PFSK-1 (cell line): ENCODE results near the gene ITGAX.

Experiments
- FOXP2 ChIP-seq: optimal IDR thresholded peaks from 2 replicates; pipeline ENCODE3; 2011; ENCODE audit warnings: borderline replicate concordance, control low read depth, inconsistent platforms; ENCODE audit not compliant: insufficient read depth; ENCODE audit errors: extremely low read length, extremely low read depth
- POLR2AphosphoS5 ChIP-seq: IDR thresholded peaks from 2 replicates; pipeline ENCODE4 v1.6.1; 2012; ENCODE audit warnings: low read depth, mild to moderate bottlenecking, control low read depth, low read length, moderate library complexity
- SIN3A ChIP-seq: IDR thresholded peaks from 2 replicates; pipeline ENCODE4 v1.6.1; 2012; ENCODE audit warnings: mild to moderate bottlenecking, low read length, moderate library complexity, borderline replicate concordance; ENCODE audit not compliant: insufficient read depth
- TAF1 ChIP-seq: IDR thresholded peaks from 2 replicates; pipeline ENCODE4 v1.6.1; 2012; ENCODE audit warnings: low read length, control low read depth, borderline replicate concordance; ENCODE audit not compliant: insufficient read depth
- TF ChIP-seq, protein P1 (sequence below), 2 experiments: IDR thresholded peaks; 2 replicates each; pipeline versions ENCODE4 v1.6.1 to v1.8.0; 2011 to 2012; ENCODE audit warnings: low read depth in 2 of 2, low read length in 2 of 2, control low read depth in 1 of 2, inconsistent platforms in 1 of 2, mild to moderate bottlenecking in 1 of 2, moderate library complexity in 1 of 2; ENCODE audit not compliant: insufficient read depth in 1 of 2

DNA sequence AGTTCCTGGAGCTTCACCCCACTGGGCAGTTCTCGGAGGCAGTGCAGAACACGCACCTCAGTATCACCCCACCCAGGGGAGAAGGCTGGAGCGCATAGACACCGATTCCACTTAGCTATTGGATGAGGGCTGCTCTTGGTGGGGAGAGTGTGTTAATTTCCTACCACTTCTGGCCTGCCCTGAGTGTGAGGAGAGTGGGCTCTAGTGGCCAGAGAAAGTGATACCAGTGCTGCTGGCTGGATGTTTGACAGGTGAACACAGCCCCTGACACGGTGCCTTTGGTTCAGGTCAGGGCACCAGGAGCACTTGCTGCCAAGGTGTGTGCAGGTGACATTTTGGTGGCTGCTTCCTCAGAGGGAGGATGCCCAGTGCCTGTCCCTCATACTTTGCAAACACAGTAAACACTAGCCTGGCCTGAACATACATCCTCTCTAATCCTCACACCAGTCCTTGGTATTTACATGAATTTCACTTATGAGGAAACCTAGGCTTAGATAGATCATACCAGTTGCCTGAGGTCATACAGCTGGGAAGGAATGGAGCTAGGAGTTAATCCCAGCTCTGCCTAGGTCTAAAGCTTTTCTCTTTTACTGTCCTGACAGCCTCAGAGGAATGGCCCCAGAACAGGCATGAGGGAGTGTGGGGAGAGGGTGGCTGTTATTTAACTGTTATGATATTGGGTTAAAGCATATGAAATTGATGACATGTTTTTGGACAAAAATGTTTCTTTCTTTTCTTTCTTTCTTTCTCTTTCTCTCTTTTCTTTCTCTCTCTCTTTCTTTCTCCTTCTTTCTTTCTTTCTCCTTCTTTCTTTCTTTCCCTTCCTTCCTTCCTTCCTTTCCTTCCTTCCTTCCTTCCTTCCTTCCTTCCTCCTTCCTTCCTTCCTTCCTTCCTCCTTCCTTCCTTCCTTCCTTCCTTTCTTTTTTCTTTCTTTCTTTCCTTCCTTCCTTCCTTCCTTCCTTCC is 21.0 kb upstream of the ITGAX start:
- TF ChIP-seq POLR2AphosphoS5 (no peak), TAF1 (no peak), SIN3A (no peak), FOXP2 (no peak)
- TF ChIP-seq, protein P1, sequence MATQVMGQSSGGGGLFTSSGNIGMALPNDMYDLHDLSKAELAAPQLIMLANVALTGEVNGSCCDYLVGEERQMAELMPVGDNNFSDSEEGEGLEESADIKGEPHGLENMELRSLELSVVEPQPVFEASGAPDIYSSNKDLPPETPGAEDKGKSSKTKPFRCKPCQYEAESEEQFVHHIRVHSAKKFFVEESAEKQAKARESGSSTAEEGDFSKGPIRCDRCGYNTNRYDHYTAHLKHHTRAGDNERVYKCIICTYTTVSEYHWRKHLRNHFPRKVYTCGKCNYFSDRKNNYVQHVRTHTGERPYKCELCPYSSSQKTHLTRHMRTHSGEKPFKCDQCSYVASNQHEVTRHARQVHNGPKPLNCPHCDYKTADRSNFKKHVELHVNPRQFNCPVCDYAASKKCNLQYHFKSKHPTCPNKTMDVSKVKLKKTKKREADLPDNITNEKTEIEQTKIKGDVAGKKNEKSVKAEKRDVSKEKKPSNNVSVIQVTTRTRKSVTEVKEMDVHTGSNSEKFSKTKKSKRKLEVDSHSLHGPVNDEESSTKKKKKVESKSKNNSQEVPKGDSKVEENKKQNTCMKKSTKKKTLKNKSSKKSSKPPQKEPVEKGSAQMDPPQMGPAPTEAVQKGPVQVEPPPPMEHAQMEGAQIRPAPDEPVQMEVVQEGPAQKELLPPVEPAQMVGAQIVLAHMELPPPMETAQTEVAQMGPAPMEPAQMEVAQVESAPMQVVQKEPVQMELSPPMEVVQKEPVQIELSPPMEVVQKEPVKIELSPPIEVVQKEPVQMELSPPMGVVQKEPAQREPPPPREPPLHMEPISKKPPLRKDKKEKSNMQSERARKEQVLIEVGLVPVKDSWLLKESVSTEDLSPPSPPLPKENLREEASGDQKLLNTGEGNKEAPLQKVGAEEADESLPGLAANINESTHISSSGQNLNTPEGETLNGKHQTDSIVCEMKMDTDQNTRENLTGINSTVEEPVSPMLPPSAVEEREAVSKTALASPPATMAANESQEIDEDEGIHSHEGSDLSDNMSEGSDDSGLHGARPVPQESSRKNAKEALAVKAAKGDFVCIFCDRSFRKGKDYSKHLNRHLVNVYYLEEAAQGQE (IDR thresholded peaks at IDR 0.05; ENCODE audit: insufficient read depth in 1 of 2, low read depth in 2 of 2, low read length in 2 of 2), result no peak
